Measurements from ENCODE around the gene ZNF423.
A peak's percentile ranks its signal among the peaks of the same experiment; 100 is the strongest.

Gene ZNF423

GRCh38 chr16:49452108-49452507 is 403.8 kb downstream of the ZNF423 start:
- Histone ChIP-seq H3K27me3 (replicated peaks; ENCODE audit: control insufficient read depth, insufficient read depth, low read length) (no peaks in the 10 kb centered on the region), H3K36me3 (ENCODE audit: control insufficient read depth, insufficient read depth, low read length) (no peaks in the 10 kb centered on the region), H3K4me3 (replicated peaks; ENCODE audit: low read depth, low read length) (no peak overlapping the region)
- no peak for DNase-seq (ENCODE audit: extremely low read depth, insufficient read length)
- no peak for TF ChIP-seq CTCF (IDR thresholded peaks at IDR 0.05; ENCODE audit: insufficient read depth, low read length, poor library complexity, severe bottlenecking)

GRCh38 chr16:49446805-49447204 is 409.1 kb downstream of the ZNF423 start:
- TF ChIP-seq CTCF (IDR thresholded peaks at IDR 0.05; ENCODE audit: insufficient read depth, low read length, poor library complexity, severe bottlenecking): no peak
- no peaks in the 10 kb centered on the region for H3K27me3 ChIP-seq (replicated peaks; ENCODE audit: control insufficient read depth, insufficient read depth, low read length)
- H3K4me3 ChIP-seq (replicated peaks; ENCODE audit: low read depth, low read length): no peak overlapping the region
- no peaks in the 10 kb centered on the region for H3K36me3 ChIP-seq (ENCODE audit: control insufficient read depth, insufficient read depth, low read length)
- DNase-seq (ENCODE audit: extremely low read depth, insufficient read length): no peak

GRCh38 chr16:49443576-49443975 is 412.3 kb downstream of the ZNF423 start:
- no peak overlapping the region for H3K4me3 ChIP-seq (replicated peaks; ENCODE audit: low read depth, low read length)
- no peak for TF ChIP-seq CTCF (IDR thresholded peaks at IDR 0.05; ENCODE audit: insufficient read depth, low read length, poor library complexity, severe bottlenecking)
- H3K36me3 ChIP-seq (ENCODE audit: control insufficient read depth, insufficient read depth, low read length): no peaks in the 10 kb centered on the region
- no peak for DNase-seq (ENCODE audit: extremely low read depth, insufficient read length)
- no peaks in the 10 kb centered on the region for H3K27me3 ChIP-seq (replicated peaks; ENCODE audit: control insufficient read depth, insufficient read depth, low read length)

- Histone ChIP-seq H3K36me3 (ENCODE audit: control insufficient read depth, insufficient read depth, low read length) (no peaks in the 10 kb centered on the region), H3K4me3 (replicated peaks; ENCODE audit: low read depth, low read length) (no peak overlapping the region), H3K27me3 (replicated peaks; ENCODE audit: control insufficient read depth, insufficient read depth, low read length) (no peaks in the 10 kb centered on the region)
- TF ChIP-seq CTCF (IDR thresholded peaks at IDR 0.05; ENCODE audit: insufficient read depth, low read length, poor library complexity, severe bottlenecking): no peak
- no peak for DNase-seq (ENCODE audit: extremely low read depth, insufficient read length)
Observed at GRCh38 chr16:49442805-49443204, 413.1 kb downstream of the ZNF423 start.

- Histone ChIP-seq H3K4me3 (replicated peaks; ENCODE audit: low read depth, low read length) (peak overlapping the region; percentile 28; the same call in 1 of the 2 replicates), H3K36me3 (ENCODE audit: control insufficient read depth, insufficient read depth, low read length) (no peaks in the 10 kb centered on the region), H3K27me3 (replicated peaks; ENCODE audit: control insufficient read depth, insufficient read depth, low read length) (no peaks in the 10 kb centered on the region)
- peak; percentile 69 for TF ChIP-seq CTCF (IDR thresholded peaks at IDR 0.05; ENCODE audit: insufficient read depth, low read length, poor library complexity, severe bottlenecking)
- peak; percentile 84 for DNase-seq (ENCODE audit: extremely low read depth, insufficient read length)
Observed at GRCh38 chr16:49441366-49441780, 414.5 kb downstream of the ZNF423 start.
